HG03457 (cell line): ENCODE measurements around the gene PROM1.
A peak's percentile ranks its signal among the peaks of the same experiment; 100 is the strongest.

ENCODE experiments used
- ATAC-seq: cut with Tn5 transposase; IDR thresholded peaks from one replicate; pipeline ENCODE4 v1.9.1; 2021; ENCODE audit warnings: moderate number of reproducible peaks; ENCODE audit not compliant: unreplicated experiment

PROM1 gene

DNA sequence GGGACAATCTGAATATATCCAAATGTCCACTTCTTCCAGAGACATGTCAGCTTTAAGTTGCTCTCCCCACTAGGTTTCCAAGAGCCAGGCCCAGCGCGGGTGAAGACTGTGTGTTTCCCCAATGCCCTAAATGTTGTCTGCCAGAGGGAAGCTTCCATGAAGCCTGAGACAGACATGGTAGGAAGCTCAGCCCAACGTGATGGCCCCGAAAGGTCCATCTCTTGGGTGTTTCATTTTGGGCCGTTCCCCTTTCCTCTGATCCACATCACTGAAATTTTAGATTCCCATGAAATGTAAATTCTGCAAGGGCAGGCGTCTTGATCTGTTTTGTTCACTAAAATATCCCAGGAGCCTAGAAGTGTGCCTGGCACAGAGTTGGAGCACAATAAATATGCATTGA lies 25.4 kb upstream of the PROM1 start:
- no peak for ATAC-seq

- no peak for ATAC-seq
Observed at GRCh38 chr4:16106956-16107355, 23.1 kb upstream of the PROM1 start.

DNA sequence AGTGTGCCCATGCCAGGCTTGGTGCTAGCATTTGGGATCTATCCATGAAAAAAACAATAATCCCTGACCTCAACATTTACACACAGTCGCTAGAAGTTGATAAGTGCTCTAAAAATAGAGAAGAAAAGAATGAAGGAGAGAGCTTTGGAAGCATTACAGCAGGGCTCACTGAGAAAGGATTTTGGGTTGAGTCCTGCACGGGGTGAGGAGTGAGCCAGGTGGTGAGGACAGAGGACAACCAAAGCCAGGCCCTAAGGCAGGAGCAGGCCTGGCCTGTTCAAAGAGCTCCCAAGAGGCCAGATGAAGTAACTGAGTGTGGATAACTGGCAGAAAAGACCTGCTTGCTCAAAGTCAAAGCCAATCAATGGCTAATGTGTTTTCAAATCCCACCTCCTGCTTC lies 20.7 kb upstream of the PROM1 start:
- no peak for ATAC-seq

GRCh38 chr4:16102356-16102755 lies 18.5 kb upstream of the PROM1 start:
- no peak for ATAC-seq

DNA sequence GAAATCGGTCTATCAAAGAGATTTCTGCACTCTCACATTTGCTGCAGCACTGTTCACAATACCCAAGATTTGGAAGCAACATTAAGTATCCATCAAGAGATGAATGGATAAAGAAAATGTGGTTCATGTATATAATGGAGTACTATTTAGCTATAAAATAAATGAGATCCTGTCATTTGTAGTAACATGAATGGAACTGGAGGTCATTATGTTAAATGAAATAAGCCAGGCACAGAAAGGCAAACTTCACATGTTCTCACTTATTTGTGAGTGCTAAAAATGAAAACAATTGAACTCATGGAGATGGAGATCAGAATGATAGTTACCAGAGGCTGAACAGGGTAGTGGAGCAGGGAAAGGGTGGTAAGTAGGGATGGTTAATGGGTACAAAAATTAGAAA lies 17.0 kb upstream of the PROM1 start:
- no peak for ATAC-seq

GRCh38 chr4:16092682-16093319 lies 9.0 kb upstream of the PROM1 start:
- no peak for ATAC-seq

- ATAC-seq, result no peak
Observed at GRCh38 chr4:16090096-16090705, 6.4 kb upstream of the PROM1 start.

DNA sequence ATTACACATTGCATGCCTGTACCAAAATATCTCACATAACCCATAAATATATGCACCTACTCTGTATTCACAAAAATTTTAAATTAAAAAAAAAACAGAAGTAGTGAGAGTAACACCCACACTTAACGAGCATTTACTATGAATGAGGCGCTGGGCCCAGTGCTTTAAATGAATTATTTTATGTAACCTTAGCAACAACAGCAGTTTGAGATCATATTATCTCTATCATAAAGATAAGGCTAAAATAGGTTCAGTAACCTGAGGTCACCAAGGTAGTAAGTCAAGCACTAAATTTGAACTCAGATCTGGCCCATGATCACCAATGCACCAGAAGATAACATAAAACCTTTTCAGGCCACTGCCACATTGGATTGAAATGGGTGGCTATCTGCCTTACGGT lies 5.3 kb upstream of the PROM1 start:
- ATAC-seq, result no peak

DNA sequence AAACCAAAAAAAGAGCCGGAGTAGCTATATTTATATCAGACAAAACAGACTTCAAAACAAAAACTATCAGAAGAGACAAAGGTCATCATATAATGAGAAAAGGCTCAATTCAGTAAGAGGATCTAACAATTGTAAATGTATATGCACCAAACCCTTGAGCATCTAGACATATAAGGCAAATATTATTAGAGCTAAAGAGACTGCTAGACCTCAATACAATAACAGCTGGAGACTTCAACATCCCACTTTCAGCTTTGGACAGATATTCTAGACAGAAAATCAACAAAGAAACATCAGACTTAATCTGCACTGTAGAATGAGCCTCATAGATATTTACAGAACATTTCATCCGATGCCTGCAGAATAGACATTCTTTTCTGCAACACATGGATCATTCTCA lies 4.8 kb upstream of the PROM1 start:
- no peak for ATAC-seq

GRCh38 chr4:16085822-16086221 lies 2.0 kb upstream of the PROM1 start:
- no peak for ATAC-seq

- ATAC-seq, result no peak
Observed at GRCh38 chr4:16082426-16083240, 1.2 kb downstream of the PROM1 start.

DNA sequence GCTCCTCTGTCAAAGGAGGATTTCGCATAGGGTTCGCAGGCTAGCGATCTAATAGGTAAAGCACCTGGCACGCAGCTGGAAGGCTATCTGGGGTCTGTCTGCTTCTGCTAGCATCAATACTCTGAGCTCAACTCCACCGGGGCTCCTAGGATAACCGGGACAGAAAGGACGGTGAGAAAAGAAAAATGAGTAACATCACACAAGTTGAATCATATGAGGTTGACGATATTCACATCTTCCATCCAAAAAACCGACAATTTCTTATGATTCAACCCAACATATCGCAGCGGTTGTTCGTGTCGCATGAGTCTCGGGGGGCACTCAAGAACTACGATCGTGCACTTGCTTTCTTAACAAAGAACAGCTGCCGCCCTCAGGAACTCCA lies 1.8 kb downstream of the PROM1 start:
- no peak for ATAC-seq

DNA sequence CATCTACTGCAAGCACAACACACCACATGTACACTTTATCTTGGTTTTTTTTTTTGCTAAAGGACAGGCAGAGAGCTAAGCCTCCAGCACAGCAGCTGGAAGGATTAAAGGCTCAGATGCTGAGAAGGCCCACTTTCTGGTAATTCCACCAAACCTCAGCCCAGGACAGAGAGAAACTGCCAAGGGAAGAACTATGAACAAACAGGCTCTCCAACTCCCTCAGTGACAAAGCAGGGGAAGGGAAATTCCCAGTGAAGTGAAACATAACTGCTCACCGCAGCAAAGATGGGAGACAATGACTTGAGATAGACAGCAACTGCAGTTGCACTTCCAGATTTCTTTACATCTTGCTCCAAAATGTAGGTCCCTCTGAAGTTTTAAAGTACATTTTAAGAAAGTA lies 4.8 kb downstream of the PROM1 start:
- peak; percentile 92 for ATAC-seq

DNA sequence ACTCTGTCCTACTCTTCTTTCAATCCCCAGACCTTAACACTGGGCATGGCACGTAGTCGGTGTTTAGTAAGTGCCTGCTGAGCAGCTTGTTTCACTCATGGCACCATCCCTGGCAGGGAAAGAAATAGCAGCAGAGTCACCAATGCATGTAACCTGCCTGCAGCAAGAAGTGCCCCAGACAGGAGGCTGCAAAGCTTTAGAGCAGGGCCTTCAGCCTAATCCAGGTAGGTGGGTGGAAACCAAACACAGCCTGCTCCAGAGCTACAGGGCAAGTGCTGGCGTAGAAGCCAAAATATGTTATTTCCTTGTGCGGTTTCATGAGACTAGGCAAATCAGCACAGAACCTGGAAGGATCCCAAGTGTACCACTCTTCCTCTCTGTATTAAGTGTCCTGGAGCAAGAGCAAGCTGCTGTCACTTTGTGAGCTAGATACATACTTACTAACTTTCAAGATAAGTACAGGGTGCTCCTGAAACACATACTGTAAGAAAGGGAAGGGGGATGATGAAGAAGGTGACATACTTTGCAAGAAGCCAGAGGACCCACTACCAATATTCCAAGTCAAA lies 5.5 kb downstream of the PROM1 start:
- no peak for ATAC-seq

DNA sequence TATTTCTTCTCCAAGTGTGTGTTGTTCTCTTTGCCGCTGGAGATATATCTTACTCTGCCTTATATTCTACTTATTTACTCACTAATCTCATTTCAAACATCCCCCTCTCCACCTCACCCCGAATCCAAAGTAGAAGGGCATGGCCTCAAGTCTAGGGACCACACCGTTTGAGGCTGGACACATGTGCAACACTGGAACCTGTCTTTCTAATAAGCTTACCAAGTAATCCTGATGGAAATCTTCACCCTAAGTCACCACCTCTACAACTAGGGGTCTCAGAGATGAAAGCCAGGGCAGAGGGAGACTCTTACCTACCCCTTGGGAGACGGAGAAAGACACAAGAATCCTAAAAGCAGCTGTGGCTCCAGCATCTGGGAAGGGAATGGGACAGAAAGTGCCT lies 6.0 kb downstream of the PROM1 start:
- no peak for ATAC-seq

DNA sequence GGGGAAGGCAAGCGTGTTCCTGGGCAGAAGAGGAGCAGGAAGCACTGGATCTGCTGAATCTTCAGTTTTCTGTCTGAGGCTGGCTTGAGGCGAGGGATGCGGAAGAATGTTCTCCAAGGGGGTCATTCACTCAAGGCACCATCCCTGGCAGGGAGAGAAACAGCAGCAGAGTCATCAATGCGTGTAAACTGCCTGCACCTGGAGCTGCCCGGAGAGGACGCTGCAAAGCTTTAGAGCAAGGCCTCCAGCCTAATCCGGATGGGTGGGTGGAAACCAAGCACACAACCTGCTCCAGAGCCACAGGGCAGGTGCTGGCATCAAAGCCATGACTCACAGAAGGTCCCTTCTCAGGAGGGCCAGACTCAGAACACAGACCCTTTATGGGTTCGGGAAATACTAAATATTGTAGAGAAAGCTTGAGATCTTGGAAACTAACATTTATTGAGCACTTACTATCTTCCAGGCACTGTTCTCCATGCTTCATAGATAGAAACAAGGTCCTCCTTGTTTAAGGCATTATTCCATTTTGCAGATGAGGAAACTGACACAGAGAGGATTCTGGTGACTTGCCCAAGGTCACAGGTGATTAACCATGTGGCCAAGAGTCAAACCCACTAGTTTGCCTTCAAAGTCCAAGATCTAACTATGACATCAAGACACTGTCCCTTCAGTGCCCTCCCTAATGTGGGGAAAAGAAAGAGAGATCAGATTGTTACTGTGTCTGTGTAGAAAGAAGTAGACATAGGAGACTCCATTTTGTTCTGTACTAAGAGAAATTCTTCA lies 7.7 kb downstream of the PROM1 start:
- ATAC-seq, result no peak

GRCh38 chr4:16075061-16075460 lies 8.8 kb downstream of the PROM1 start:
- ATAC-seq, result no peak

- no peak for ATAC-seq
Observed at GRCh38 chr4:16072168-16072567, 11.7 kb downstream of the PROM1 start.

DNA sequence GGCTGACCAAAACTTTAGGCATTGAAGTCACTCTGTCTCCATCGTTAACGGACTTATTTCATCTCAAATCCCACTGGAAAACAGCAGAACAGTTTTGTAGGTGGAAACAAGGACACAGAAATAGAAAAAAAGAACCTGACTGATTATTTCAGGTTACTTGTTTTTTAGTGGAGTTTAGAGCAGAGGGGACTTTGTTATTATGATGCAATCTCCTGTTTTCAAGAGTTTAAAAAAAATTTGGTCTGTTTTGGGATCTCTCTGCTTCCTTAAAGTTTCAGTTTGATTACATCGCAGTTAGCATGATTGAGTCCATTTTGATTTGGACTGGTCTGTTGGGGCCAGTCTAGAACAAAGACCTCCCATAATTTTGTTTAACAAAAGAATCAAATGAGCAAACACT lies 13.6 kb downstream of the PROM1 start:
- ATAC-seq, result no peak

GRCh38 chr4:16067515-16067914 lies 16.3 kb downstream of the PROM1 start:
- no peak for ATAC-seq

DNA sequence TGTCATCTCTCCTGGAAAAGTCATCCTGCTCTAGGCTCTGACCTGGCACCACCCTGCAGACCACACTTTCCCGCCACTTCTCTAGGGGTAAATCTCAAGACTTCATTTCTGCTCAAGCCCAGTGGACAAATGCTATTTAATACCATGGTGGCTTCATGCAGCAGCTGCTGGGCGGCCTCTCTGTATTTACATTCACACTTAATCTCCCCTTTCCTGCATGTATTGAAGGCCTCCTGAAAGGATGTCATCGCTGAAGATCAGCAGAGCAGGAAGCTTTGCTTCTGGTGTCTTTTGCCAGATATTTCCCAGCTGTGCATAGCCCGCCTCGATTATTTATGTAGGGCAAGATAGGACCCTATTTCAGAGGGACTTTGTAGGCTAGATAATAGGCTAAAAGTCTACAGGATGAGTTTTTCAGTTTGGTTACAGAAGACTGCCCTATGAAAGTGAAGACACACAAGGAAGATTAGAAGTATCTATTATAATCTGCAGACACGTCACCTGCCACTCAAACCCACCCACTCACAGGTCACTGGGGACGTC lies 17.2 kb downstream of the PROM1 start:
- ATAC-seq, result no peak
